HEK293 (cell line): ENCODE results near the gene ADAMTS8.

Experiments used
- CTCF ChIA-PET: fragments of 350-600 bp; formaldehyde crosslinking; extraction: SDS; loops from one replicate; lab custom pipeline; 2021; ENCODE audit warnings: antibody characterized with exemption; lab: Yijun Ruan, JAX
- POLR2A ChIA-PET: fragments of 300-600 bp; formaldehyde crosslinking; extraction: SDS; loops from one replicate; lab custom pipeline; 2020; ENCODE audit warnings: antibody characterized with exemption, inconsistent platforms; lab: Yijun Ruan, JAX
- H3K27ac ChIP-seq: fragments of 200-500 bp; sonication (Bioruptor generic); 2 replicates; pipeline ENCODE4 v1.5.1; 2014; ENCODE audit warnings: low read depth, low read length, control low read depth, inconsistent platforms; ENCODE audit errors: extremely low read depth
- H3K36me3 ChIP-seq, 2 experiments: fragments of 200-500 bp in 1 of 2; sonication (Bioruptor generic) in 1 of 2; 1 replicate in 1 of 2; 2 replicates in 1 of 2; pipeline ENCODE4 v1.5.1; 2014 to 2017; ENCODE audit warnings: inconsistent platforms in 2 of 2, low read length in 2 of 2; ENCODE audit not compliant: control insufficient read depth in 2 of 2, insufficient read depth in 1 of 2
- H3K4me1 ChIP-seq: fragments of 200-500 bp; sonication (Bioruptor generic); 2 replicates; pipeline ENCODE4 v1.5.1; 2014; ENCODE audit warnings: mild to moderate bottlenecking, low read length, inconsistent platforms; ENCODE audit not compliant: control insufficient read depth, insufficient read depth
- H3K4me3 ChIP-seq: 2 replicates; pipeline ENCODE4 v1.5.1; 2011; ENCODE audit warnings: low read depth, mild to moderate bottlenecking, control low read depth, low read length, moderate library complexity
- H3K9me3 ChIP-seq: fragments of 200-500 bp; sonication (Bioruptor generic); 2 replicates; pipeline ENCODE4 v1.5.1; 2014; ENCODE audit warnings: low read depth, low read length, inconsistent platforms; ENCODE audit not compliant: control insufficient read depth, insufficient read depth
- BCL11A ChIP-seq: fragments of 450-650 bp; formaldehyde crosslinking; IDR thresholded peaks from 2 replicates; pipeline ENCODE4 v1.5.1; 2016; ENCODE audit warnings: low read depth, missing biosample characterization, missing genetic modification characterization
- FEZF1 ChIP-seq: fragments of 450-650 bp; formaldehyde crosslinking; IDR thresholded peaks from 2 replicates; pipeline ENCODE4 v1.5.1; 2016; ENCODE audit warnings: missing biosample characterization, missing genetic modification characterization
- GLI2 ChIP-seq: fragments of 450-650 bp; formaldehyde crosslinking; IDR thresholded peaks from 2 replicates; pipeline ENCODE4; 2017; ENCODE audit warnings: missing biosample characterization, missing genetic modification characterization, low read depth, borderline replicate concordance
- GLIS2 ChIP-seq: fragments of 450-650 bp; formaldehyde crosslinking; IDR thresholded peaks from 2 replicates; pipeline ENCODE4 v1.5.1; 2016; ENCODE audit warnings: missing biosample characterization, missing genetic modification characterization
- KLF10 ChIP-seq: fragments of 450-650 bp; IDR thresholded peaks from 2 replicates; pipeline ENCODE4 v1.5.1; 2018; ENCODE audit warnings: missing biosample characterization, mild to moderate bottlenecking, missing genetic modification characterization
- KLF16 ChIP-seq: fragments of 450-650 bp; formaldehyde crosslinking; IDR thresholded peaks from 2 replicates; pipeline ENCODE4 v1.5.1; 2017; ENCODE audit warnings: missing biosample characterization, missing genetic modification characterization
- KLF9 ChIP-seq: fragments of 450-650 bp; formaldehyde crosslinking; IDR thresholded peaks from 2 replicates; pipeline ENCODE4 v1.5.1; 2016; ENCODE audit warnings: missing biosample characterization, missing genetic modification characterization, low read depth
- MEIS1 ChIP-seq: sonication (generic); formaldehyde crosslinking; IDR thresholded peaks from 2 replicates; pipeline ENCODE4 v1.8.1; 2022; ENCODE audit warnings: missing genetic modification reagents, mild to moderate bottlenecking, borderline replicate concordance
- PRDM4 ChIP-seq: fragments of 450-650 bp; formaldehyde crosslinking; IDR thresholded peaks from 2 replicates; pipeline ENCODE4 v1.5.1; 2017; ENCODE audit warnings: missing biosample characterization, missing genetic modification characterization
- YY2 ChIP-seq: fragments of 450-650 bp; formaldehyde crosslinking; IDR thresholded peaks from 2 replicates; pipeline ENCODE4 v1.5.1; 2016; ENCODE audit warnings: missing biosample characterization, missing genetic modification characterization
- ZBTB6 ChIP-seq: fragments of 450-650 bp; formaldehyde crosslinking; IDR thresholded peaks from 2 replicates; pipeline ENCODE4 v1.5.1; 2017; ENCODE audit warnings: missing biosample characterization, missing genetic modification characterization
- ZBTB8A ChIP-seq: fragments of 450-650 bp; formaldehyde crosslinking; IDR thresholded peaks from 2 replicates; pipeline ENCODE4 v1.5.1; 2016; ENCODE audit warnings: missing biosample characterization, missing genetic modification characterization
- ZFP69B ChIP-seq: fragments of 450-650 bp; formaldehyde crosslinking; IDR thresholded peaks from 2 replicates; pipeline ENCODE4 v1.5.1; 2016; ENCODE audit warnings: missing biosample characterization, missing genetic modification characterization
- ZNF140 ChIP-seq: fragments of 450-650 bp; formaldehyde crosslinking; IDR thresholded peaks from 2 replicates; pipeline ENCODE4 v1.5.1; 2016; ENCODE audit warnings: missing biosample characterization, missing genetic modification characterization
- ZNF146 ChIP-seq: fragments of 450-650 bp; formaldehyde crosslinking; IDR thresholded peaks from 2 replicates; pipeline ENCODE4 v1.5.1; 2016; ENCODE audit warnings: missing biosample characterization, missing genetic modification characterization
- ZNF16 ChIP-seq: fragments of 450-650 bp; formaldehyde crosslinking; IDR thresholded peaks from 2 replicates; pipeline ENCODE4 v1.5.1; 2016; ENCODE audit warnings: low read depth, missing biosample characterization, missing genetic modification characterization
- ZNF292 ChIP-seq: fragments of 450-650 bp; formaldehyde crosslinking; IDR thresholded peaks from 2 replicates; pipeline ENCODE4 v1.5.1; 2016; ENCODE audit warnings: low read depth, missing biosample characterization, missing genetic modification characterization, borderline replicate concordance
- ZNF394 ChIP-seq: fragments of 450-650 bp; formaldehyde crosslinking; IDR thresholded peaks from 2 replicates; pipeline ENCODE4 v1.5.1; 2016; ENCODE audit warnings: missing biosample characterization, missing genetic modification characterization, mild to moderate bottlenecking, moderate library complexity, borderline replicate concordance
- ZNF48 ChIP-seq: fragments of 450-650 bp; formaldehyde crosslinking; IDR thresholded peaks from 2 replicates; pipeline ENCODE4 v1.5.1; 2016; ENCODE audit warnings: missing biosample characterization, missing genetic modification characterization
- ZNF768 ChIP-seq: fragments of 450-650 bp; formaldehyde crosslinking; IDR thresholded peaks from 2 replicates; pipeline ENCODE4 v1.5.1; 2018; ENCODE audit warnings: missing biosample characterization, mild to moderate bottlenecking, missing genetic modification characterization
- TF ChIP-seq, protein P1 (sequence below): fragments of 450-650 bp; formaldehyde crosslinking; IDR thresholded peaks from 2 replicates; pipeline ENCODE4 v1.5.1; 2016; ENCODE audit warnings: missing biosample characterization, missing genetic modification characterization
- TF ChIP-seq, protein P2 (sequence below): fragments of 450-650 bp; formaldehyde crosslinking; IDR thresholded peaks from 2 replicates; pipeline ENCODE4 v1.5.1; 2016; ENCODE audit warnings: missing biosample characterization, missing genetic modification characterization

The ADAMTS8 gene

GRCh38 chr11:130408901-130409300, 19.5 kb downstream of the ADAMTS8 start:
- Histone ChIP-seq H3K4me3 (no peak overlapping the region), H3K4me1 (0 out of 2 replicates have a peak, but pooled peaks cover 3% of the 10 kb centered on the region)
- POLR2A ChIA-PET = no interaction called here
- CTCF ChIA-PET = interaction anchor here (0.6 kb wide), 2 partner anchors 182 to 461 kb away, joined by 3 read pairs; no protein-coding TSS in a partner anchor
- no peak for TF ChIP-seq ZNF16 (tag by site-specific recombination)
- no peak for TF ChIP-seq KLF9 (tag by site-specific recombination)
- TF ChIP-seq BCL11A (tag by site-specific recombination) = no peak
- no peak for TF ChIP-seq ZNF768 (tag by site-specific recombination)
- TF ChIP-seq, all 188 proteins: peak for 0
- no peaks in the 10 kb centered on the region for H3K36me3 ChIP-seq
- no peaks in the 10 kb centered on the region for H3K9me3 ChIP-seq
- no peak overlapping the region for H3K27ac ChIP-seq

- Histone ChIP-seq H3K27ac (no peak overlapping the region), H3K4me1 (0 out of 2 replicates have a peak, but pooled peaks cover 3% of the 10 kb centered on the region), H3K4me3 (no peak overlapping the region), H3K9me3 (no peaks in the 10 kb centered on the region), H3K36me3 (no peaks in the 10 kb centered on the region)
- CTCF ChIA-PET = interaction anchor here (0.6 kb wide), 3 partner anchors 182 to 461 kb away, joined by 3 read pairs; no protein-coding TSS in a partner anchor
- TF ChIP-seq KLF10 (tag by site-specific recombination) (no peak), FEZF1 (tag by site-specific recombination) (no peak), ZNF768 (tag by site-specific recombination) (no peak), ZBTB6 (no peak), GLI2 (tag by site-specific recombination) (no peak), MEIS1 (CRISPR knock-in tag) (no peak), ZNF292 (tag by site-specific recombination) (no peak), GLIS2 (tag by site-specific recombination) (no peak), ZNF48 (tag by site-specific recombination) (no peak), ZNF394 (tag by site-specific recombination) (no peak), YY2 (no peak), ZFP69B (tag by site-specific recombination) (no peak), PRDM4 (no peak)
- POLR2A ChIA-PET = no interaction called here
Observed at GRCh38 chr11:130408401-130408890, 20.0 kb downstream of the ADAMTS8 start.

DNA sequence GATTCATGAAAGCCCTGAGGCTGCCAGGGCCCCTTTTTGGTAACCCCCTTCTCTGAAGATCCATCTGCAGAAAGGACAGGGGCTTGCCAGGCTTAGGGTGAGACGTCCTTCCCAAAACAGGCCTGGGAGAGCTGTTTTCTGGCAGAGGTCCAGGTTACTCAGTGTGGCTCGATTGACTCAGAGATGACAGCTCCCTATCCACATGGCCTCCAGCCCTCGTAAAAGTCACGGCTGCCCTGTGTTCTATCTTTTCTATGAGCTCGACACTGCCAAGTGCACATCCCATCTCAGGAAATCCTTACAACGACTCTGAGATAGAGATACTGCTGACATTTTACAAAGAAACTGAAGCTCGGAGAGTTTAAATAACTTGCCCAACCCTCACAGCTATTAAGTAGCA, 20.4 kb downstream of the ADAMTS8 start:
- H3K4me1 ChIP-seq = 0 out of 2 replicates have a peak, but pooled peaks cover 3% of the 10 kb centered on the region
- no peak for TF ChIP-seq ZBTB8A
- TF ChIP-seq, protein P1, sequence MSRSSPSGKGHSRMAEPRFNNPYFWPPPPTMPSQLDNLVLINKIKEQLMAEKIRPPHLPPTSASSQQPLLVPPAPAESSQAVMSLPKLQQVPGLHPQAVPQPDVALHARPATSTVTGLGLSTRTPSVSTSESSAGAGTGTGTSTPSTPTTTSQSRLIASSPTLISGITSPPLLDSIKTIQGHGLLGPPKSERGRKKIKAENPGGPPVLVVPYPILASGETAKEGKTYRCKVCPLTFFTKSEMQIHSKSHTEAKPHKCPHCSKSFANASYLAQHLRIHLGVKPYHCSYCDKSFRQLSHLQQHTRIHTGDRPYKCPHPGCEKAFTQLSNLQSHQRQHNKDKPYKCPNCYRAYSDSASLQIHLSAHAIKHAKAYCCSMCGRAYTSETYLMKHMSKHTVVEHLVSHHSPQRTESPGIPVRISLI (tag by site-specific recombination) = no peak
- TF ChIP-seq KLF16 = no peak
- no peak for TF ChIP-seq ZNF140 (tag by site-specific recombination)
- peak; percentile 81 for TF ChIP-seq FEZF1 (tag by site-specific recombination)
- no peak for TF ChIP-seq ZNF146 (tag by site-specific recombination)
- TF ChIP-seq, protein P2, sequence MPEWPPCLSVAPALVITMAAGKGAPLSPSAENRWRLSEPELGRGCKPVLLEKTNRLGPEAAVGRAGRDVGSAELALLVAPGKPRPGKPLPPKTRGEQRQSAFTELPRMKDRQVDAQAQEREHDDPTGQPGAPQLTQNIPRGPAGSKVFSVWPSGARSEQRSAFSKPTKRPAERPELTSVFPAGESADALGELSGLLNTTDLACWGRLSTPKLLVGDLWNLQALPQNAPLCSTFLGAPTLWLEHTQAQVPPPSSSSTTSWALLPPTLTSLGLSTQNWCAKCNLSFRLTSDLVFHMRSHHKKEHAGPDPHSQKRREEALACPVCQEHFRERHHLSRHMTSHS (tag by site-specific recombination) = no peak
- TF ChIP-seq, all 188 proteins: peak for 1
- no peak overlapping the region for H3K27ac ChIP-seq
- CTCF ChIA-PET = interaction anchor here (0.6 to 0.9 kb wide), 3 partner anchors 10 to 183 kb away, joined by 3 to 5 read pairs (median 3); no protein-coding TSS in a partner anchor
- no peak overlapping the region for H3K4me3 ChIP-seq
- no peaks in the 10 kb centered on the region for H3K9me3 ChIP-seq
- POLR2A ChIA-PET = no interaction called here
- no peaks in the 10 kb centered on the region for H3K36me3 ChIP-seq
